ENCODE measurements around the gene PRXL2C.

The PRXL2C gene

DNA sequence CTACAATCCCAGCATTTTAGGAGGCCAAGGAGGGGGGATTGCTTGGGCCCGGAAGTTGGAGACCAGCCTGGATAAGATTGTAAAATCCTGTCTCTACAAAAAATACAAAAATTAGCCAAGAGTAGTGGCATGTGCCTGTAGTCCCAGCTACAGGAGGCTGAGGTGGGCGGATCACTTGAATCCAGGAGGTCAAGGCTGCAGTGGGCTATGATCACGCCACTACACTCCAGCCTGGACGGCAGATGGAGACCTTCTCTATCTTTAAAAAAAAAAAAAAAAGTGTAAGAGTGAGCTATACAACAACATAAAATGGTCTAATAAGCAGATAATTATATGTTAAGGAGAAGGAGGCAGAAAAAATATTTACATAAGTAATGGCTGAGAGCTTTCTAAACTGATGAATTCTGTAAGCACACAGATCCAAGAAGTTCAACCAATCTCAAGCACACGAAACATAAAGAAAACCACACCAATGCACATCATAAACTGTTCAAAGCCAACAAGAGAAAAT lies 58.5 kb downstream of the PRXL2C start:
- H3K36me3 ChIP-seq (ENCODE audit: insufficient read depth, low read length), result no peaks in the 10 kb centered on the region
- DNase-seq (ENCODE audit: low read depth, low spot score), result no peak
- H3K4me3 ChIP-seq, result no peak overlapping the region
- TF ChIP-seq EZH2 (IDR thresholded peaks at IDR 0.05), result no peak
- no peak for TF ChIP-seq POLR2AphosphoS5 (IDR thresholded peaks at IDR 0.05; ENCODE audit: borderline replicate concordance, low read depth, low read length)
- TF ChIP-seq FOXP2 (optimal IDR thresholded peaks at IDR 0.05; ENCODE audit: control extremely low read depth, extremely low read length, insufficient read depth), result no peak
- H3K27ac ChIP-seq, result no peak overlapping the region
- no peak overlapping the region for H3K9ac ChIP-seq (ENCODE audit: insufficient read length)
- no peaks in the 10 kb centered on the region for H3K9me3 ChIP-seq (ENCODE audit: low read depth, low read length)

All from SK-N-MC (cell line).